ENCODE measurements around the gene SRF. TPM values are rescaled to one million over a fixed set of nuclear protein-coding genes. Genes with fewer than 3 reads are reported as not detected.

The SRF gene
- total RNA-seq, 1 experiment from 2014 or later, result 25.4 TPM

- no peak for DNase-seq
- Histone ChIP-seq H3K9me2 (ENCODE audit: insufficient read depth) (no peaks in the 10 kb centered on the region), H3K79me2 (ENCODE audit: low read depth) (0 out of 2 replicates have a peak, but pooled peaks cover under 1% of the 10 kb centered on the region), H3F3A (ENCODE audit: insufficient read depth, low read depth) (peaks cover 21% of the 10 kb centered on the region; the same call in 1 of the 2 replicates), H3K36me3 (ENCODE audit: low read depth) (peaks cover 2% of the 10 kb centered on the region; the same call in 1 of the 2 replicates), H2AFZ (no peak overlapping the region), H3K4me3 (peak overlapping the region; percentile 72; the same call in 1 of the 2 replicates), H3K4me1 (replicated peaks; ENCODE audit: insufficient read depth) (peaks cover 18% of the 10 kb centered on the region), H3K4me2 (peak overlapping the region; percentile 95), H3K27ac (peak overlapping the region; percentile 52; the same call in 1 of the 2 replicates), H4K20me1 (ENCODE audit: insufficient read depth) (no peaks in the 10 kb centered on the region), H3K27me3 (ENCODE audit: insufficient read depth, low read depth) (no peaks in the 10 kb centered on the region), H3K9me3 (ENCODE audit: insufficient read depth, low read depth) (no peaks in the 10 kb centered on the region)
- intact Hi-C loops (cut with micrococcal nuclease; ENCODE audit: unreplicated experiment), result no loop called here
- TF ChIP-seq, protein P1, sequence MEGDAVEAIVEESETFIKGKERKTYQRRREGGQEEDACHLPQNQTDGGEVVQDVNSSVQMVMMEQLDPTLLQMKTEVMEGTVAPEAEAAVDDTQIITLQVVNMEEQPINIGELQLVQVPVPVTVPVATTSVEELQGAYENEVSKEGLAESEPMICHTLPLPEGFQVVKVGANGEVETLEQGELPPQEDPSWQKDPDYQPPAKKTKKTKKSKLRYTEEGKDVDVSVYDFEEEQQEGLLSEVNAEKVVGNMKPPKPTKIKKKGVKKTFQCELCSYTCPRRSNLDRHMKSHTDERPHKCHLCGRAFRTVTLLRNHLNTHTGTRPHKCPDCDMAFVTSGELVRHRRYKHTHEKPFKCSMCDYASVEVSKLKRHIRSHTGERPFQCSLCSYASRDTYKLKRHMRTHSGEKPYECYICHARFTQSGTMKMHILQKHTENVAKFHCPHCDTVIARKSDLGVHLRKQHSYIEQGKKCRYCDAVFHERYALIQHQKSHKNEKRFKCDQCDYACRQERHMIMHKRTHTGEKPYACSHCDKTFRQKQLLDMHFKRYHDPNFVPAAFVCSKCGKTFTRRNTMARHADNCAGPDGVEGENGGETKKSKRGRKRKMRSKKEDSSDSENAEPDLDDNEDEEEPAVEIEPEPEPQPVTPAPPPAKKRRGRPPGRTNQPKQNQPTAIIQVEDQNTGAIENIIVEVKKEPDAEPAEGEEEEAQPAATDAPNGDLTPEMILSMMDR (conservative IDR thresholded peaks at IDR 0.05), result no peak
- no peak for TF ChIP-seq EZH2 (IDR thresholded peaks at IDR 0.05; ENCODE audit: low read depth)
- POLR2A ChIA-PET (ENCODE audit: unreplicated experiment), result no interaction called here
- BruUV-seq (replicated peaks), result no TSS peak
- CTCF ChIA-PET, result no interaction called here
Observed at GRCh38 chr6:43180985-43181384, 9.9 kb downstream of the SRF start.

DNA sequence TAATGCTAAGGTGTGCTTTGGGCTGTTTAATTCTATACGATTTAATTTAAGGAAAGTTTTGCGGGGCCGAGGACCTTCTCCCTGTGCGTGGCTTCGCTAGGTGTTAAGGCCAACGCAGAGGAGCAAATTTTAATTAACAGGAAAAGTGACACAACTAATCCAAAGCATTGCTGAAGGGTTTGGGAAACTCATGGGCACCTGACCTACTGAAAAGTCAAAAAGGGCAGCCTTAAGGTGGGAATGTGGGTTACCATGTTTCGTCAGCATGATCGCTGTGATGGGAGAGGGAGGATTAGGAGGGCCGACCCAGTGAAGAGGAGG lies 10.5 kb downstream of the SRF start:
- Histone ChIP-seq H3K4me1 (replicated peaks; ENCODE audit: insufficient read depth) (peaks cover 18% of the 10 kb centered on the region), H3K27ac (peak overlapping the region; percentile 52), H3K4me2 (peak overlapping the region; percentile 95), H3K9me3 (ENCODE audit: insufficient read depth, low read depth) (no peaks in the 10 kb centered on the region), H4K20me1 (ENCODE audit: insufficient read depth) (no peaks in the 10 kb centered on the region), H3K9me2 (ENCODE audit: insufficient read depth) (no peaks in the 10 kb centered on the region), H3K79me2 (ENCODE audit: low read depth) (no peaks in the 10 kb centered on the region), H2AFZ (peak overlapping the region; percentile 84), H3K36me3 (ENCODE audit: low read depth) (no peaks in the 10 kb centered on the region), H3F3A (ENCODE audit: insufficient read depth, low read depth) (peaks cover 21% of the 10 kb centered on the region; the same call in 1 of the 2 replicates), H3K4me3 (peak overlapping the region; percentile 72), H3K27me3 (ENCODE audit: insufficient read depth, low read depth) (no peaks in the 10 kb centered on the region)
- TSS peak; percentile 93 for BruUV-seq (replicated peaks)
- TF ChIP-seq, protein P1 (conservative IDR thresholded peaks at IDR 0.05), result no peak
- TF ChIP-seq EZH2 (IDR thresholded peaks at IDR 0.05; ENCODE audit: low read depth), result no peak
- CTCF ChIA-PET, result interaction anchor here (1.1 kb wide), 1 partner anchor 11 kb away, joined by 3 read pairs; no protein-coding TSS in a partner anchor
- intact Hi-C loops (cut with micrococcal nuclease; ENCODE audit: unreplicated experiment), result no loop called here
- no peak for DNase-seq
- POLR2A ChIA-PET (ENCODE audit: unreplicated experiment), result interaction anchor here (0.7 kb wide), 1 partner anchor 86 kb away, joined by 3 read pairs; no protein-coding TSS in a partner anchor

- Histone ChIP-seq H3K4me1 (replicated peaks; ENCODE audit: insufficient read depth) (peaks cover 18% of the 10 kb centered on the region), H3K4me3 (peak within 1 kb of the TSS; percentile 72), H2AFZ (peak within 1 kb of the TSS; percentile 84), H3K36me3 (ENCODE audit: low read depth) (no peaks in the 10 kb centered on the region), H3K79me2 (ENCODE audit: low read depth) (no peaks in the 10 kb centered on the region), H3K27ac (peak within 1 kb of the TSS; percentile 52), H3K4me2 (peak within 1 kb of the TSS; percentile 95), H4K20me1 (ENCODE audit: insufficient read depth) (no peaks in the 10 kb centered on the region), H3K9me2 (ENCODE audit: insufficient read depth) (no peaks in the 10 kb centered on the region), H3K27me3 (ENCODE audit: insufficient read depth, low read depth) (no peaks in the 10 kb centered on the region), H3F3A (ENCODE audit: insufficient read depth, low read depth) (peaks cover 21% of the 10 kb centered on the region; the same call in 1 of the 2 replicates), H3K9me3 (ENCODE audit: insufficient read depth, low read depth) (no peaks in the 10 kb centered on the region)
- ChIA-PET POLR2A (ENCODE audit: unreplicated experiment) (interaction anchor here (0.6 to 0.7 kb wide), 6 partner anchors 33 to 276 kb away, joined by 3 to 19 read pairs (median 4); partner anchors contain the start of gene MRPL2), CTCF (interaction anchor here (1.1 kb wide), 1 partner anchor 12 kb away, joined by 3 read pairs; no protein-coding TSS in a partner anchor)
- intact Hi-C loops (cut with micrococcal nuclease; ENCODE audit: unreplicated experiment), result no loop called here
- TF ChIP-seq, protein P1 (conservative IDR thresholded peaks at IDR 0.05), result no peak
- TF ChIP-seq EZH2 (IDR thresholded peaks at IDR 0.05; ENCODE audit: low read depth), result no peak
- no TSS peak for BruUV-seq (replicated peaks)
- peak; percentile 43 to 77 for DNase-seq
Observed at GRCh38 chr6:43181942-43182860, 11.1 kb downstream of the SRF start, which contains the start of gene CUL9. Gene CUL9, plus strand, starts transcription at chr6:43182196. Its CDS starts 2,115 bp downstream, at chr6:43184311.
